C4-2B (cell line): ENCODE results near the gene TAF1.

Source experiments
- ZFX ChIP-seq: fragments of 450-650 bp; IDR thresholded peaks from 2 replicates; pipeline ENCODE4 v1.6.1; 2017
- TF ChIP-seq, protein P1 (sequence below): fragments of 450-650 bp; conservative IDR thresholded peaks from 2 replicates; pipeline ENCODE4 v1.5.1; 2017; ENCODE audit warnings: mild to moderate bottlenecking

DNA sequence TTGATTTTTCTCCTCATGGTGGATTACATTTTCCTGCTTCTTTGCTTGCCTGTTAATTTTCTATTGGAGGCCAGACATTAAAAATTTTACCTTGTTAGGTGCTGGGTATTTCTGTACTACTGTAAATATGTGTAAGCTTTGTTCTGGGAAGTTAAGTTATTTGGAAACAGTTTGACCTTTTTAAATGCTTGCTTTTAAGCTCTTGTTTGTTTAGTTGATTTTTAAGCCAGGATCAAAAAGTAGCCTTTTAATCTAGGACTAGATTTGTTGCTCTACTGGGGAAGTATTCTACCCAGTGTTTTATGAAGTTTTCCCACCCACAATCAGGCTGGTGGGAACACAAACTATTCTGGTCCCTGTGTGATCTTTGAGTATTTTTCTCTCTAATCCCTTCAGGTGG, 121.7 kb downstream of the TAF1 start:
- TF ChIP-seq, protein P1, sequence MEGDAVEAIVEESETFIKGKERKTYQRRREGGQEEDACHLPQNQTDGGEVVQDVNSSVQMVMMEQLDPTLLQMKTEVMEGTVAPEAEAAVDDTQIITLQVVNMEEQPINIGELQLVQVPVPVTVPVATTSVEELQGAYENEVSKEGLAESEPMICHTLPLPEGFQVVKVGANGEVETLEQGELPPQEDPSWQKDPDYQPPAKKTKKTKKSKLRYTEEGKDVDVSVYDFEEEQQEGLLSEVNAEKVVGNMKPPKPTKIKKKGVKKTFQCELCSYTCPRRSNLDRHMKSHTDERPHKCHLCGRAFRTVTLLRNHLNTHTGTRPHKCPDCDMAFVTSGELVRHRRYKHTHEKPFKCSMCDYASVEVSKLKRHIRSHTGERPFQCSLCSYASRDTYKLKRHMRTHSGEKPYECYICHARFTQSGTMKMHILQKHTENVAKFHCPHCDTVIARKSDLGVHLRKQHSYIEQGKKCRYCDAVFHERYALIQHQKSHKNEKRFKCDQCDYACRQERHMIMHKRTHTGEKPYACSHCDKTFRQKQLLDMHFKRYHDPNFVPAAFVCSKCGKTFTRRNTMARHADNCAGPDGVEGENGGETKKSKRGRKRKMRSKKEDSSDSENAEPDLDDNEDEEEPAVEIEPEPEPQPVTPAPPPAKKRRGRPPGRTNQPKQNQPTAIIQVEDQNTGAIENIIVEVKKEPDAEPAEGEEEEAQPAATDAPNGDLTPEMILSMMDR: no peak
- TF ChIP-seq ZFX: no peak
